Left cardiac atrium (tissue), 4 donors: ENCODE data around the gene DESI2. TPM values are rescaled to one million over a fixed set of nuclear protein-coding genes. Genes with fewer than 3 reads are reported as not detected.
"Not testable (repeated sequence)": the region's sequence is repeated elsewhere in the genome, so short reads cannot be mapped to it uniquely, and the experiment has no call there.

Experiments
- ATAC-seq, 2 donors: fragments of 200-7000 bp; cut with Tn5 transposase; one replicate each; pipeline ENCODE4 v1.9.1; 2020; ENCODE audit warnings: mild to moderate bottlenecking in 2 of 2, moderate library complexity in 2 of 2
- DNase-seq: peaks from one replicate; pipeline ENCODE4 v3.0.0-alpha.2; 2020
- intact Hi-C, 2 donors: fragments of 100-400 bp; cut with DNase I; formaldehyde crosslinking; loops; one replicate each; pipeline versions ENCODE4 v1.14.1 to v1.15.1; 2022 to 2023
- total RNA-seq, 2 donors: library from RNA; stranded (reverse); fragmentation: NEBNext Ultra II Directional; extraction: Animal tissue kit (Norgen Biotek cat#: 25700); gene quantifications; one replicate each; pipeline ENCODE4 v1.2.1, GENCODE V29; 2021
- donor health status: DM: no; HTN: yes; CAD: no.
- donor health status: DM: no; HTN: yes; CAD: no; lungs with severe emphysema.
- donor health status: DM: yes; HTN: yes; CAD: no.
- donor health status: Dilated cardiomyopathy.

DESI2 gene
- total RNA-seq, 2 donors from 2014 or later, result 20.0 to 22.2 TPM

- intact Hi-C loops, result no loop called here
- no peak for ATAC-seq
These were observed 82.5 kb downstream of the DESI2 start for GRCh38 chr1:244735404-244735803.

GRCh38 chr1:244735876-244736561, 83.1 kb downstream of the DESI2 start:
- intact Hi-C loops, result no loop called here
- DNase-seq (no peak), ATAC-seq (no peak)

More at GRCh38 chr1:244735404-244735803, 82.5 kb downstream of the DESI2 start:
- DNase-seq, result no peak

GRCh38 chr1:244739140-244739539, 86.2 kb downstream of the DESI2 start:
- ATAC-seq, DNase-seq, intact Hi-C loops: not testable (repeated sequence)

- DNase-seq, intact Hi-C loops, ATAC-seq: not testable (repeated sequence)
These were observed 87.2 kb downstream of the DESI2 start for GRCh38 chr1:244740027-244740617.

GRCh38 chr1:244741692-244742091, 88.8 kb downstream of the DESI2 start:
- intact Hi-C loops, result no loop called here
- ATAC-seq, result no peak
- no peak for DNase-seq

GRCh38 chr1:244749230-244750016, 96.5 kb downstream of the DESI2 start:
- DNase-seq (no peak), ATAC-seq (no peak)
- intact Hi-C loops, result no loop called here

- no peak for ATAC-seq
- intact Hi-C loops, result no loop called here
- no peak for DNase-seq
These were observed 98.5 kb downstream of the DESI2 start for GRCh38 chr1:244751271-244751895.

- intact Hi-C loops, result no loop called here
- DNase-seq, result no peak
- no peak for ATAC-seq
These were observed 102.7 kb downstream of the DESI2 start for GRCh38 chr1:244755673-244756072.

- ATAC-seq (peak in 1 of 2 donors; percentile 88), DNase-seq (no peak)
- intact Hi-C loops, result no loop called here
These were observed 104.4 kb downstream of the DESI2 start for GRCh38 chr1:244757091-244757939.

Other genes with a start within 250 kb of the DESI2 start
- 10 to 100 TPM in 1 of 2 donors, 1 to 10 TPM in 1; 8.5 to 16.5 TPM for gene ADSS2, start 201.2 kb upstream of the DESI2 start, total RNA-seq
- gene CATSPERE, start 191.9 kb upstream of the DESI2 start, total RNA-seq, result under 1 TPM; 0.59 to 0.71 TPM
- 10 to 100 TPM; 61.2 to 73.1 TPM for gene COX20, start 182.5 kb downstream of the DESI2 start, total RNA-seq
- gene HNRNPU, start 211.4 kb downstream of the DESI2 start, total RNA-seq, result 100 to 1,000 TPM; 167 to 204 TPM